Peyer's patch (tissue), 4 donors: ENCODE results near the gene NOC2L. TPM values are rescaled to one million over a fixed set of nuclear protein-coding genes. Genes with fewer than 3 reads are reported as not detected.
A peak's percentile ranks its signal among the peaks of the same experiment; 100 is the strongest.

Source experiments
- DNase-seq, 3 donors: peaks; one replicate each; pipeline ENCODE4 v3.0.0-alpha.2; 2017 to 2019
- H3K27ac ChIP-seq, 4 donors: fragments of 200-600 bp; sonication (generic); one replicate each; pipeline ENCODE4 v1.5.1; 2016 to 2019
- H3K27me3 ChIP-seq, 2 donors: fragments of 200-600 bp; sonication (generic); one replicate each; pipeline ENCODE4 v1.5.1; 2019
- H3K36me3 ChIP-seq, 3 donors: fragments of 200-600 bp; sonication (generic); one replicate each; pipeline ENCODE4 v1.5.1; 2016 to 2019
- H3K4me1 ChIP-seq, 4 donors: fragments of 200-600 bp; sonication (generic); one replicate each; pipeline ENCODE4 v1.5.1; 2016 to 2019
- H3K4me3 ChIP-seq, 4 donors: fragments of 200-600 bp; sonication (generic); 1 replicate in 3 of 4; 2 replicates in 1 of 4; pipeline ENCODE4 v1.5.1; 2016 to 2019; ENCODE audit warnings: mild to moderate bottlenecking in 1 of 4
- H3K9me3 ChIP-seq, 4 donors: fragments of 200-600 bp; sonication (generic); one replicate each; pipeline ENCODE4 v1.5.1; 2016 to 2019; ENCODE audit warnings: mild to moderate bottlenecking in 1 of 4
- CTCF ChIP-seq, 6 experiments: fragments of 450-650 bp in 4 of 6; fragments of 200-600 bp in 2 of 6; sonication (generic) in 1 of 6; IDR thresholded peaks; one replicate each; pipeline ENCODE4 v1.5.1; 2017 to 2019; ENCODE audit warnings: antibody characterized with exemption in 6 of 6, mild to moderate bottlenecking in 3 of 6, moderate library complexity in 1 of 6
- POLR2A ChIP-seq, 2 donors: fragments of 450-650 bp; IDR thresholded peaks; one replicate each; pipeline ENCODE4 v1.5.1; 2017; ENCODE audit warnings: antibody characterized with exemption in 2 of 2, mild to moderate bottlenecking in 2 of 2, moderate library complexity in 2 of 2
- total RNA-seq, 4 donors: library from RNA; depleted of rRNA; stranded (reverse); fragments of >200 nt; gene quantifications; one replicate each; pipeline ENCODE4 v1.1.0, GENCODE V29; 2016

Gene NOC2L
- total RNA-seq, 4 donors from 2014 or later, result 18.2 to 58.6 (median 39.9) TPM

DNA sequence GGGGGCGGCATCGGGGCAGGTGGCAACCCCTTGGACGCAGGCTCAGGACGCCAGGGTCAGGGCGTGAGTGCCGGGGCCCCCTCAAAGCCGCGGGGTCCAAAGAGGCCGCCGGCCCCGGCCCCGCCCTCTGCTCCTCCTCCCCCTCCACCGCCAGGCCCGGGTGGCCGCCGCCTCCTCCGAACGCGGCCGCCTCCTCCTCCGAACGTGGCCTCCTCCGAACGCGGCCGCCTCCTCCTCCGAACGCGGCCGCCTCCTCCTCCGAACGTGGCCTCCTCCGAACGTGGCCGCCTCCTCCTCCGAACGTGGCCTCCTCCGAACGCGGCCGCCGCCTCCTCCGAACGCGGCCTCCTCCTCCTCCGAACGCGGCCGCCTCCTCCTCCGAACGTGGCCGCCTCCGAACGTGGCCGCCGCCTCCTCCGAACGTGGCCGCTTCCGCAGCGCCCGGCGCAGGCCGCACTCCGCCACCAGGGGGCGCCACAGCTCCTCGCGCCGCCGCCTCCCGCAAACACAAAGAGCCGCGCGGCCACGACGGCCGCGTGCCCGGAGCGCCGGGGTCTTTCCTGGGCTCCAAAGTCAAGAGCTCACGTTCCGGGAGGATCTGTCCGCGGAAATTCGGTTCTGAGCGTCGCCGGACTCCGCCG, 54.6 kb downstream of the NOC2L start:
- peak overlapping the region; percentile 35 to 51 (median 45) for H3K4me3 ChIP-seq
- peak; percentile 30 to 92 (median 84) for DNase-seq
- no peaks in the 10 kb centered on the region for H3K36me3 ChIP-seq
- H3K27me3 ChIP-seq, result no peaks in the 10 kb centered on the region
- H3K4me1 ChIP-seq, result peaks cover 0 to 32% (median 5%) of the 10 kb centered on the region in 4 donors
- H3K27ac ChIP-seq, result peak overlapping the region in 2 of 4 donors; percentile 16 to 24
- TF ChIP-seq POLR2A (IDR thresholded peaks at IDR 0.05) (no peak), CTCF (IDR thresholded peaks at IDR 0.05) (peak; percentile 78 to 99 (median 96))
- no peaks in the 10 kb centered on the region for H3K9me3 ChIP-seq

GRCh38 chr1:903721-904271, 55.3 kb downstream of the NOC2L start:
- peaks cover 0 to 32% (median 5%) of the 10 kb centered on the region in 4 donors for H3K4me1 ChIP-seq
- H3K36me3 ChIP-seq, result no peaks in the 10 kb centered on the region
- no peaks in the 10 kb centered on the region for H3K9me3 ChIP-seq
- no peak overlapping the region for H3K27ac ChIP-seq
- H3K4me3 ChIP-seq, result peak overlapping the region in 3 of 4 donors; percentile 35 to 51 (median 49)
- TF ChIP-seq POLR2A (IDR thresholded peaks at IDR 0.05), result no peak
- no peak for TF ChIP-seq CTCF (IDR thresholded peaks at IDR 0.05)
- no peaks in the 10 kb centered on the region for H3K27me3 ChIP-seq
- DNase-seq, result peak; percentile 14 to 46 (median 45)

DNA sequence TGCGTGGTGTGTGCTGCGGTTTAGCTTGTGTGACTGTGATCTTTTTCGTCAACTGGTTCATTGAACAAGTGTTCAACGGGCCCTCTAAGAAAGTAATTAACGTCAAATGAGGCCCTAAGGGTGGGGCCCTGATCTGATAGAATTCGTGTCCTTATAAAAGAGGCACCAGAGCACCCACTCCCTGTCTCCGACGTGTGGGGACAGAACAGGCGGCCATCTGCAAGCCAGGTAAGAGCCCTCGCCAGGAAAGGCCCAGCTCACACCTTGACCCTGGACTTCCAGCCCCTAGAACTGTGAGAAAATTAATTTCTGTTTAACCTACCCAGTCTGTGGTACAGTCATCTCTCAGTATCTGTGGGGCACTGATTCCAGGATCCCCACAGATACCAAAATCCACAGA, 55.8 kb downstream of the NOC2L start:
- no peak overlapping the region for H3K4me3 ChIP-seq
- H3K27me3 ChIP-seq, result no peaks in the 10 kb centered on the region
- peaks cover 0 to 3% (median 0%) of the 10 kb centered on the region in 4 donors for H3K9me3 ChIP-seq
- TF ChIP-seq CTCF (IDR thresholded peaks at IDR 0.05), result no peak
- no peak for TF ChIP-seq POLR2A (IDR thresholded peaks at IDR 0.05)
- H3K4me1 ChIP-seq, result peaks cover 0 to 32% (median 5%) of the 10 kb centered on the region in 4 donors
- H3K36me3 ChIP-seq, result no peaks in the 10 kb centered on the region
- no peak for DNase-seq
- H3K27ac ChIP-seq, result no peak overlapping the region

- peak in 1 of 3 donors; percentile 6 for DNase-seq
- no peak for TF ChIP-seq CTCF (IDR thresholded peaks at IDR 0.05)
- no peak for TF ChIP-seq POLR2A (IDR thresholded peaks at IDR 0.05)
Measured at GRCh38 chr1:902802-903201, 56.3 kb downstream of the NOC2L start.

DNA sequence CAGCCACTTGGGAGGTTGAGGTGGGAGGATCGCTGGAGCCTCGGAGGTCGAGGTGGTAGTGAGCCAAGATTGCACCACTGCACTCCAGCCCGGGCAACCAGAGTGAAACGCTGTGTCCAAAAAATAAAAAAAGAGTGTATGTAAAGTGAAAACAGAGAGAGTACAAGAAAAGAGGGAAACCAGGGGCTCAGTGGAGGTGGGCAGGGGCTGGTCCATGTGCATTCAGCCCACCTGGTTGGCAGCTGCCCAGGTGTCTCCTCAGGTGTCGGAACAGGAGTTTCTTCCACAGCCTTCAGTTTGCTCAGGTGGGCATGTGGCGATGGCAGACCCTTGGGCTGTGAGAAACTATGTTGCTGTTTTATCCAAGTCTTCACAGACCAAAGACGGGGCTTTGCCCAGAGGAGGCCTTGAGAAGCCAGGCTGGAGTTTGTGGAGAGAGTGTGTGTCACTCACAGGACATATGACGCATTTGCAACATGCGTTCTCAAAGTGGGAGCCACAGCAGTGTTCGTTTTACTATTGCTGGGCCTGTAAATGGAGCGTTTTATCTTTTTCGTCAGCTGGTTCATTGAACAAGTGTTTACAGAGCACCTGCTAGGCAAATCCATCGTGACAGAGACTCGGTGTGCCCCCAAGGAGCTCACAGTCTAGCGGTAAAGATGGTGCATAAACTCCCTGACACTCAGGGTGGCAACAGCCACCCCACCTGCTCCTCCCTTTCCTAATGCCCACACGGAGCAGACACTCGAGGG, 57.8 kb downstream of the NOC2L start:
- peaks cover 0 to 7% (median 0%) of the 10 kb centered on the region in 4 donors for H3K9me3 ChIP-seq
- H3K4me1 ChIP-seq, result peaks cover 0 to 22% (median 5%) of the 10 kb centered on the region in 4 donors
- no peak overlapping the region for H3K4me3 ChIP-seq
- TF ChIP-seq CTCF (IDR thresholded peaks at IDR 0.05) (no peak), POLR2A (IDR thresholded peaks at IDR 0.05) (no peak)
- H3K27me3 ChIP-seq, result no peaks in the 10 kb centered on the region
- peak in 1 of 3 donors; percentile 14 for DNase-seq
- H3K36me3 ChIP-seq, result no peaks in the 10 kb centered on the region
- H3K27ac ChIP-seq, result no peak overlapping the region

More at GRCh38 chr1:902802-903201, 56.3 kb downstream of the NOC2L start:
- H3K27me3 ChIP-seq, result no peaks in the 10 kb centered on the region
- H3K9me3 ChIP-seq, result peaks cover 0 to 7% (median 0%) of the 10 kb centered on the region in 4 donors
- peaks cover 0 to 32% (median 5%) of the 10 kb centered on the region in 4 donors for H3K4me1 ChIP-seq
- H3K27ac ChIP-seq, result no peak overlapping the region
- no peaks in the 10 kb centered on the region for H3K36me3 ChIP-seq
- H3K4me3 ChIP-seq, result no peak overlapping the region
